ENCODE measurements around the gene HDLBP.

DNA sequence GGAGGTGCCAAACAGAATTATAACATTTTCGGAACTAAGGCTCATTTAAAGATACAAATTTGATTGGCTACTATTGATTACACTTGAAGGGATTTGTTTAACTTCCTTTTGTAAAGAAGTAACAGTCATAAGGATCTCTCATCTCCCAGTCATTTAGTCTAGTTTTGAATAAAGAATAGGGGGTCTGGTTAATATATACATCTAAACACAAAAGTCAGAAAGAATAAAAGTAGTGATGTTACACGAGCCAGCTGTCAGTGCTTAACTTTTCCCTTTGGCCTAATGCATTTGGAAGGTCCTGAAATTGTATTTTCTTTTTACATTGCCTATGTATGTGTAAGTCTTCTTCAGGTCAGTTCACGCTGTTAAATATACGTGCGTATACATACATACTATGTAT, 8.3 kb upstream of the HDLBP start:
- TF ChIP-seq, protein P1, sequence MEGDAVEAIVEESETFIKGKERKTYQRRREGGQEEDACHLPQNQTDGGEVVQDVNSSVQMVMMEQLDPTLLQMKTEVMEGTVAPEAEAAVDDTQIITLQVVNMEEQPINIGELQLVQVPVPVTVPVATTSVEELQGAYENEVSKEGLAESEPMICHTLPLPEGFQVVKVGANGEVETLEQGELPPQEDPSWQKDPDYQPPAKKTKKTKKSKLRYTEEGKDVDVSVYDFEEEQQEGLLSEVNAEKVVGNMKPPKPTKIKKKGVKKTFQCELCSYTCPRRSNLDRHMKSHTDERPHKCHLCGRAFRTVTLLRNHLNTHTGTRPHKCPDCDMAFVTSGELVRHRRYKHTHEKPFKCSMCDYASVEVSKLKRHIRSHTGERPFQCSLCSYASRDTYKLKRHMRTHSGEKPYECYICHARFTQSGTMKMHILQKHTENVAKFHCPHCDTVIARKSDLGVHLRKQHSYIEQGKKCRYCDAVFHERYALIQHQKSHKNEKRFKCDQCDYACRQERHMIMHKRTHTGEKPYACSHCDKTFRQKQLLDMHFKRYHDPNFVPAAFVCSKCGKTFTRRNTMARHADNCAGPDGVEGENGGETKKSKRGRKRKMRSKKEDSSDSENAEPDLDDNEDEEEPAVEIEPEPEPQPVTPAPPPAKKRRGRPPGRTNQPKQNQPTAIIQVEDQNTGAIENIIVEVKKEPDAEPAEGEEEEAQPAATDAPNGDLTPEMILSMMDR (conservative IDR thresholded peaks at IDR 0.05; ENCODE audit: low read depth, low read length): no peak
- TF ChIP-seq RCOR1 (IDR thresholded peaks at IDR 0.05; ENCODE audit: insufficient replicate concordance, low read length) (no peak), CHD1 (IDR thresholded peaks at IDR 0.05; ENCODE audit: low read depth, low read length) (no peak), POLR2A (IDR thresholded peaks at IDR 0.05; ENCODE audit: low read depth, low read length) (no peak)
- TF ChIP-seq, protein P2, sequence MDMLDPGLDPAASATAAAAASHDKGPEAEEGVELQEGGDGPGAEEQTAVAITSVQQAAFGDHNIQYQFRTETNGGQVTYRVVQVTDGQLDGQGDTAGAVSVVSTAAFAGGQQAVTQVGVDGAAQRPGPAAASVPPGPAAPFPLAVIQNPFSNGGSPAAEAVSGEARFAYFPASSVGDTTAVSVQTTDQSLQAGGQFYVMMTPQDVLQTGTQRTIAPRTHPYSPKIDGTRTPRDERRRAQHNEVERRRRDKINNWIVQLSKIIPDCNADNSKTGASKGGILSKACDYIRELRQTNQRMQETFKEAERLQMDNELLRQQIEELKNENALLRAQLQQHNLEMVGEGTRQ (IDR thresholded peaks at IDR 0.05; ENCODE audit: low read depth, low read length): no peak
